Activated CD8-positive, alpha-beta memory T cell treated with anti-CD3 and anti-CD28 coated beads, Interleukin-2, amount 50 U/mL, for 4 hours (primary cell): Measurements from ENCODE around the gene EVL.
A peak's percentile ranks its signal among the peaks of the same experiment; 100 is the strongest.
"Not testable (repeated sequence)": the region's sequence is repeated elsewhere in the genome, so short reads cannot be mapped to it uniquely, and the experiment has no call there.

ENCODE experiments used
- DNase-seq: peaks from one replicate; pipeline ENCODE4 v3.0.0-alpha.2; 2020

Gene EVL

GRCh38 chr14:100065111-100065871, at the start of gene EVL:
Gene EVL, plus strand, starts transcription at chr14:100065422. Its CDS starts 79 bp downstream, at chr14:100065501.
- peak; percentile 86 for DNase-seq

- DNase-seq, result no peak
Observed at GRCh38 chr14:100017553-100017952, 47.7 kb upstream of the EVL start.

- no peak for DNase-seq
Observed at GRCh38 chr14:100018054-100018453, 47.2 kb upstream of the EVL start.

GRCh38 chr14:100018482-100018881, 46.7 kb upstream of the EVL start:
- no peak for DNase-seq

GRCh38 chr14:100019156-100019744, 46.0 kb upstream of the EVL start:
- no peak for DNase-seq

- no peak for DNase-seq
Observed at GRCh38 chr14:100020629-100021028, 44.6 kb upstream of the EVL start.

- DNase-seq, result no peak
Observed at GRCh38 chr14:100022772-100023451, 42.3 kb upstream of the EVL start.

GRCh38 chr14:100025111-100025510, 40.1 kb upstream of the EVL start:
- DNase-seq, result no peak

GRCh38 chr14:100027771-100028490, 37.3 kb upstream of the EVL start:
- DNase-seq, result no peak

GRCh38 chr14:100028990-100029677, 36.1 kb upstream of the EVL start:
- no peak for DNase-seq

- not testable (repeated sequence) for DNase-seq
Observed at GRCh38 chr14:100030006-100030405, 35.2 kb upstream of the EVL start.

- DNase-seq, result no peak
Observed at GRCh38 chr14:100030452-100031153, 34.6 kb upstream of the EVL start.

GRCh38 chr14:100031506-100032281, 33.5 kb upstream of the EVL start:
- no peak for DNase-seq

- DNase-seq, result no peak
Observed at GRCh38 chr14:100032738-100033137, 32.5 kb upstream of the EVL start.

- no peak for DNase-seq
Observed at GRCh38 chr14:100033347-100034075, 31.7 kb upstream of the EVL start.

GRCh38 chr14:100034468-100034867, 30.8 kb upstream of the EVL start:
- no peak for DNase-seq

GRCh38 chr14:100034961-100035500, 30.2 kb upstream of the EVL start:
- no peak for DNase-seq

GRCh38 chr14:100035700-100036099, 29.5 kb upstream of the EVL start:
- no peak for DNase-seq

GRCh38 chr14:100037353-100037752, 27.9 kb upstream of the EVL start:
- no peak for DNase-seq

GRCh38 chr14:100038065-100038464, 27.2 kb upstream of the EVL start:
- no peak for DNase-seq
